H1 (cell line): Measurements from ENCODE around the gene ELAVL2. TPM values are rescaled to one million over a fixed set of nuclear protein-coding genes. Genes with fewer than 3 reads are reported as not detected.

ENCODE experiments used
- CBX5 ChIP-seq: fragments of 300-800, 300-1000 bp; sonication (generic); IDR thresholded peaks from 2 replicates; pipeline ENCODE4 v1.7.1; 2016; ENCODE audit warnings: antibody characterized with exemption, low read length, low read depth
- CHD1 ChIP-seq: IDR thresholded peaks from 2 replicates; pipeline ENCODE4 v1.6.1; 2012; ENCODE audit warnings: low read depth, low read length, improper control_type of control experiment
- CHD2 ChIP-seq: IDR thresholded peaks from 2 replicates; pipeline ENCODE4 v1.6.1; 2012; ENCODE audit warnings: low read length, improper control_type of control experiment
- CTCF ChIP-seq, 3 experiments: IDR thresholded peaks; 1 replicate in 2 of 3; 2 replicates in 1 of 3; pipeline versions ENCODE4 v1.5.1 to v1.6.1; 2011; ENCODE audit warnings: low read length in 3 of 3, mild to moderate bottlenecking in 3 of 3, inconsistent platforms in 2 of 3, low read depth in 1 of 3, moderate library complexity in 1 of 3; ENCODE audit not compliant: insufficient read depth in 1 of 3; ENCODE audit errors: control extremely low read depth in 1 of 3
- EZH2 ChIP-seq: fragments of 200-600 bp; sonication (generic); IDR thresholded peaks from 2 replicates; pipeline ENCODE4 v1.7.1; 2012; ENCODE audit warnings: low read depth, mild to moderate bottlenecking, moderate library complexity, low read length, inconsistent platforms; ENCODE audit not compliant: severe bottlenecking
- POLR2AphosphoS5 ChIP-seq: IDR thresholded peaks from 2 replicates; pipeline ENCODE4 v1.6.1; 2011; ENCODE audit warnings: low read depth, low read length
- RBBP5 ChIP-seq: IDR thresholded peaks from 2 replicates; pipeline ENCODE4 v1.7.1; 2012; ENCODE audit warnings: low read depth, mild to moderate bottlenecking, inconsistent platforms, low read length, moderate library complexity, borderline replicate concordance
- polyA plus RNA-seq, 7 experiments: library from polyadenylated mRNA; depleted of rRNA in 3 of 7; stranded (reverse) in 5 of 7; unstranded in 2 of 7; fragments of >200 nt in 5 of 7; fragments of 200-250 nt in 2 of 7; gene quantifications; 1 replicate in 5 of 7; 2 replicates in 1 of 7; 4 replicates in 1 of 7; pipeline versions ENCODE4 v1.2.1 to v1.2.3, GENCODE V29; 2011 to 2013; ENCODE audit warnings: missing spikeins in 2 of 7, mixed read lengths in 2 of 7
- total RNA-seq: library from RNA; stranded (reverse); fragmentation: NEBNext Ultra II Directional; extraction: Animal tissue kit (Norgen Biotek cat#: 25700); gene quantifications from 2 replicates; pipeline ENCODE4 v1.2.1, GENCODE V29; 2021

The ELAVL2 gene
- total and polyA plus RNA-seq, 2 of the 8 experiments (the other 6 are each of a cell fraction or from before 2014, with no cell fraction given): 4.9 to 21.9 TPM

GRCh38 chr9:23651051-23651450 is 175.0 kb downstream of the ELAVL2 start (continued):
- TF ChIP-seq CHD1 (no peak), EZH2 (no peak), POLR2AphosphoS5 (no peak), CBX5 (no peak), RBBP5 (no peak), CHD2 (no peak), CTCF (IDR thresholded peaks at IDR 0.05; ENCODE audit: control extremely low read depth in 1 of 3, insufficient read depth in 1 of 3, low read depth in 1 of 3, low read length in 3 of 3) (no peak)
